ENCODE measurements around the gene CDK8. TPM values are rescaled to one million over a fixed set of nuclear protein-coding genes. Genes with fewer than 3 reads are reported as not detected.

CDK8 gene
- total RNA-seq, 4 donors from 2014 or later: 6.7 to 17.9 (median 15.4) TPM

- Histone ChIP-seq H3K27me3 (no peaks in the 10 kb centered on the region), H3K27ac (peak overlapping the region in 1 of 2 donors; percentile 94), H3K4me3 (peak overlapping the region; percentile 58 to 90), H3K4me1 (no peaks in the 10 kb centered on the region), H3K36me3 (no peaks in the 10 kb centered on the region), H3K9me3 (no peaks in the 10 kb centered on the region)
- TF ChIP-seq POLR2A (IDR thresholded peaks at IDR 0.05): no peak
- TF ChIP-seq, protein P1, sequence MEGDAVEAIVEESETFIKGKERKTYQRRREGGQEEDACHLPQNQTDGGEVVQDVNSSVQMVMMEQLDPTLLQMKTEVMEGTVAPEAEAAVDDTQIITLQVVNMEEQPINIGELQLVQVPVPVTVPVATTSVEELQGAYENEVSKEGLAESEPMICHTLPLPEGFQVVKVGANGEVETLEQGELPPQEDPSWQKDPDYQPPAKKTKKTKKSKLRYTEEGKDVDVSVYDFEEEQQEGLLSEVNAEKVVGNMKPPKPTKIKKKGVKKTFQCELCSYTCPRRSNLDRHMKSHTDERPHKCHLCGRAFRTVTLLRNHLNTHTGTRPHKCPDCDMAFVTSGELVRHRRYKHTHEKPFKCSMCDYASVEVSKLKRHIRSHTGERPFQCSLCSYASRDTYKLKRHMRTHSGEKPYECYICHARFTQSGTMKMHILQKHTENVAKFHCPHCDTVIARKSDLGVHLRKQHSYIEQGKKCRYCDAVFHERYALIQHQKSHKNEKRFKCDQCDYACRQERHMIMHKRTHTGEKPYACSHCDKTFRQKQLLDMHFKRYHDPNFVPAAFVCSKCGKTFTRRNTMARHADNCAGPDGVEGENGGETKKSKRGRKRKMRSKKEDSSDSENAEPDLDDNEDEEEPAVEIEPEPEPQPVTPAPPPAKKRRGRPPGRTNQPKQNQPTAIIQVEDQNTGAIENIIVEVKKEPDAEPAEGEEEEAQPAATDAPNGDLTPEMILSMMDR (IDR thresholded peaks at IDR 0.05): no peak
- DNase-seq: peak in 1 of 2 donors; percentile 13
- intact Hi-C loops (cut with DNase I; ENCODE audit: low total_unique reads): no loop called here
Measured at GRCh38 chr13:26253262-26253786, 605 bp upstream of the CDK8 start.

DNA sequence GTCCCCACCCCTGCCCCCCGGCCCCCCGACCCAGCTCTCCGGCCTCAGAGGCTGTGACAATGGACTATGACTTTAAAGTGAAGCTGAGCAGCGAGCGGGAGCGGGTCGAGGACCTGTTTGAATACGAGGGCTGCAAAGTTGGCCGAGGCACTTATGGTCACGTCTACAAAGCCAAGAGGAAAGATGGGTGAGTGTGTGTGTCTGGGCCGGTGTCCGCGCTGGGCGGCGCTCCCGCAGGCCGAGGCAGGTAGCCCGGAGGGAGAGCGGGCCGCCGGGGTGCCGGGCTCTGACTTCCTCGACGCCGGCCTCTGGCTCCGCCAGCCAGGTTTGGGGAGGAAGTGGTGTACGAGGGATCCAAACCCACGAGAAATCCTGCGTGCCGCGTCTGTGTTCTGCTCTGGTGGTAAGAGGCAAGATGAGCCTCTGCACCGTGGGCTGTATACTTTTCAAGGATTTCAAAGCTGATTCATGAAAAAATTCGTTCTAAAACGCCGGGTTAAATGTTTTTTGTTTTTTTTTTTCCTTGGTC is 718 bp downstream of the CDK8 start:
- intact Hi-C loops (cut with DNase I; ENCODE audit: low total_unique reads): no loop called here
- no peaks in the 10 kb centered on the region for H3K4me1 ChIP-seq
- H3K27ac ChIP-seq: peak overlapping the region; percentile 90 to 94
- DNase-seq: peak; percentile 22 to 43
- no peaks in the 10 kb centered on the region for H3K27me3 ChIP-seq
- H3K36me3 ChIP-seq: no peaks in the 10 kb centered on the region
- TF ChIP-seq POLR2A (IDR thresholded peaks at IDR 0.05): no peak
- TF ChIP-seq, protein P1 (IDR thresholded peaks at IDR 0.05): no peak
- H3K9me3 ChIP-seq: no peaks in the 10 kb centered on the region
- peak overlapping the region; percentile 58 to 90 for H3K4me3 ChIP-seq

DNA sequence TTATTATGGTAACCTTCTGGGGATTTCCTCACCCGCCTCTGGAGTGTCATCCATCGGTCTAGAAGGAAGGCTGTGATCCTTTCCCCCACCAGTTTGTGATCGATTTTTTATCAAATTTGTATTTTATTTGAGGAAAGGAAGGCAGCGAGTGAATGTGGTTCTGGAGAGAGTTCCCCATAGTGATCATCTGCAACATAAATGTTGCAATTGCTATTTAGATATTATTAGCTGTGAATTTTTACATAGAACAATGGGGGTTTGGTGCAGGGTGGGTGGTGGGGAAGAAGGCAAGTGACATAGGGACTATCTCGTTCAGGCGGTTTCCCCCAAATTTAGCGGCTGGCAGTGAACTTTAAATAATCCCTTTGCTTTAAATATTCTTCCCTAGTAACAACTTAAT is 1.2 kb downstream of the CDK8 start:
- DNase-seq: no peak
- intact Hi-C loops (cut with DNase I; ENCODE audit: low total_unique reads): no loop called here
- TF ChIP-seq, protein P1 (IDR thresholded peaks at IDR 0.05): no peak
- no peak for TF ChIP-seq POLR2A (IDR thresholded peaks at IDR 0.05)

DNA sequence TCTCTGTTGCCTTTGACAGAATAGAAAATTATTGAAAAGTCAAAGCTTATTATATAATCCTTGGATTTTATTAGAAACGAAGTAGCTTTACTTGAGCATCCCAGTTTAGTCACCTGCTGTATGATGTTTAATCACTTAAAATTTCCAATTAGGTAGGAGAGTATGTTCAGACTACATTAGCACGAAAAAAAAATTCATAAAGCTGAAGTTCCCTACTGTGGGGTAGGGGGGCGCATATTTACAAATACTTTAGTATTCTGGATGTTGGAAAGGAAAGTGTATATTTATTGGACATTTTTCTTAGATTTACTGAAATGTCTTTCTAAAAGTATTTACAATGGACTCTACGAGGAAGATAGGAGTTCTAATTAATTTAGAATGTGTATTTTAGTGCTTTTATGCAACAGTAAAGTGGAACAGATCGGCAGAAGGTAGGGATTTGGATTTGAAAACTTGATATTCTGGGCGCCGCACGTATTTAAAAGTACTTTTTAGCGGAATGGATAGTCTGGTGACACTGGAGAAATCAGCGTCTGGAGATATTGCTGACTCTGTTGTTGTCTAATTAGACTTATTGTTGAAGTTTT is 1.9 kb downstream of the CDK8 start:
- intact Hi-C loops (cut with DNase I; ENCODE audit: low total_unique reads): no loop called here
- no peak overlapping the region for H3K27ac ChIP-seq
- no peaks in the 10 kb centered on the region for H3K4me1 ChIP-seq
- no peaks in the 10 kb centered on the region for H3K36me3 ChIP-seq
- no peak overlapping the region for H3K4me3 ChIP-seq
- no peak for DNase-seq
- no peaks in the 10 kb centered on the region for H3K27me3 ChIP-seq
- TF ChIP-seq, protein P1 (IDR thresholded peaks at IDR 0.05): peak in 1 of 4 experiments; percentile 8
- no peak for TF ChIP-seq POLR2A (IDR thresholded peaks at IDR 0.05)
- no peaks in the 10 kb centered on the region for H3K9me3 ChIP-seq

More for the DNA sequence above, 1.2 kb downstream of the CDK8 start:
- no peaks in the 10 kb centered on the region for H3K27me3 ChIP-seq
- H3K9me3 ChIP-seq: no peaks in the 10 kb centered on the region
- no peaks in the 10 kb centered on the region for H3K4me1 ChIP-seq
- peak overlapping the region; percentile 90 to 94 for H3K27ac ChIP-seq
- H3K36me3 ChIP-seq: no peaks in the 10 kb centered on the region
- peak overlapping the region; percentile 58 to 90 for H3K4me3 ChIP-seq

DNA sequence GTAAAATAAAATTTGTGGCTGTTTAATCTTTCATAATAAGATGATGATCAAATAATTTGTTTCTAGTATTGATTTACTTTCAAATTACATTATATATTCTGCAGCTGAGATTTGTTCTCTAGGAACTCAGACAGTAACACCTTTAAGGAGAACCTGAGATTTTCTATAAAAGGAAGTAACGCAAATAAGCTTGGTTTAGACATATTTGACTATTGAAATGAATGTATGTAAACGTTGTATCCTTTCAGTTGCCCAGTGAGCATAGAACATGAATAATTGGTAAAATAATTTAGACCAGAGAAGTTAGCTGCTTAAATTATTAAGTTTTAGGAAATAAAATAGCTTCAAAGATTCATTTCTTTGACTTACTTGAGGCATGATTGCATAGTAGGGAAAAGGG is 3.1 kb downstream of the CDK8 start:
- intact Hi-C loops (cut with DNase I; ENCODE audit: low total_unique reads): no loop called here
- H3K4me3 ChIP-seq: no peak overlapping the region
- H3K9me3 ChIP-seq: no peaks in the 10 kb centered on the region
- H3K4me1 ChIP-seq: no peaks in the 10 kb centered on the region
- no peaks in the 10 kb centered on the region for H3K27me3 ChIP-seq
- TF ChIP-seq POLR2A (IDR thresholded peaks at IDR 0.05): no peak
- TF ChIP-seq, protein P1 (IDR thresholded peaks at IDR 0.05): no peak
- no peak for DNase-seq
- no peak overlapping the region for H3K27ac ChIP-seq
- no peaks in the 10 kb centered on the region for H3K36me3 ChIP-seq
